ENCODE measurements around the gene MEGF6. TPM values are rescaled to one million over a fixed set of nuclear protein-coding genes. Genes with fewer than 3 reads are reported as not detected.

MEGF6 gene
- total RNA-seq, 5 donors from 2014 or later (not counting 1 experiment from before 2014, with no cell fraction given), result 63.3 to 213 (median 193) TPM

DNA sequence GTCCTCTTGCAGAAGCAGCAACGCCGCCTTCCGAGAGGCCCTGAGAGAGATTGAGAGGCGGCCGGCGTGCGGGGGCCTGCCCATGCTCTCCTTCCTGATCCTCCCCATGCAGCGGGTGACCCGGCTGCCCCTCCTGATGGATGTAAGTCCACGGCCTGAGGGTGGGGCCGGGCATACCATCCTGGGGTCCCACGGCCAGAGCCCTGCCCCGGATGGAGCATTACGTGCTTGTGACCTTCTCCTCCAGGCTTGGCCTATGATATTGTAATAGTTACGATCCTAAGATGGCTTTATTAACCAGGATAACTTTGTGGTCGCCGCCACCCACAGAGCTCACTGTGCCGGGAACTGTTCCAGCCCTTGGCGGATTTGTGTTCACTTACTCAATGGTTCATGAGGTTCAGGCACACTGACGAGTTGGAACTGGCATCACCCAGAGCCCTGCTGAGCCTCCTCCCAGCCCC, 137.9 kb downstream of the MEGF6 start:
- Histone ChIP-seq H3K36me3 (ENCODE audit: control insufficient read depth in 2 of 2, extremely low read depth in 1 of 2, insufficient read depth in 1 of 2, low read length in 1 of 2) (no peaks in the 10 kb centered on the region), H3K4me1 (ENCODE audit: control insufficient read depth in 1 of 2, extremely low read depth in 1 of 2, insufficient read depth in 2 of 2, low read length in 2 of 2) (no peaks in the 10 kb centered on the region), H3K27ac (ENCODE audit: low read length) (no peak overlapping the region), H3K4me3 (ENCODE audit: control insufficient read depth in 1 of 2, extremely low read depth in 1 of 2, low read length in 1 of 2) (no peak overlapping the region), H3K9me3 (no peaks in the 10 kb centered on the region), H3K27me3 (replicated peaks in 1 of 2; ENCODE audit: control insufficient read depth in 2 of 2, extremely low read depth in 1 of 2, insufficient read depth in 2 of 2, low read length in 1 of 2) (peaks cover 0 to 25% of the 10 kb centered on the region in 2 experiments)
- Mint-ChIP-seq H3K27me3 (peaks cover 3% of the 10 kb centered on the region in 2 donors), H3K4me3 (no peak overlapping the region), H3K36me3 (no peaks in the 10 kb centered on the region), H3K27ac (no peak overlapping the region), H3K4me1 (no peaks in the 10 kb centered on the region), H3K9me3 (no peaks in the 10 kb centered on the region)
- POLR2A ChIA-PET, result no interaction called here
- no peak for ATAC-seq (replicated peaks in 1 of 4)
- CTCF ChIA-PET, result no interaction called here
- WGBS (ENCODE audit: insufficient coverage), result 85% methylated on average over 6 of the region's 20 CpGs
- DNase-seq, result no peak

DNA sequence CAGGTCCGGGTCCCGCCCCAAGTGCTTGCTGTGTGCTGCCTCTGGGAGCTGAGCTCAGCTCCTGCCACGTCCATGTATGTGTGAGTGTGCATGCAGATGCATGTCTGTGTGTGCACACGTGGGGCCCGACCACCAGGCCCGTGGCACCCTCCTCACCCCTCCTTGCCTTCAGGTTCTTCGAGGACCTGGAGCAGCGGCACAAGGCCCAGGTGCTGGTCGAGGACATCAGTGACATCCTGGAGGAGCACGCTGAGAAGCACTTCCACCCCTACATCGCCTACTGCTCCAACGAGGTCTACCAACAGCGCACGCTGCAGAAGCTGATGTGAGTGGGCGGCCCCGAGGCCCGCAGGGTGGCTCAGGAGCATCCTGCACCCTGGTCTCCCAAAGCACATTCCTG, 138.4 kb downstream of the MEGF6 start:
- Mint-ChIP-seq H3K27ac (no peak overlapping the region), H3K4me3 (no peak overlapping the region), H3K27me3 (peaks cover 3% of the 10 kb centered on the region in 2 donors), H3K36me3 (no peaks in the 10 kb centered on the region), H3K9me3 (no peaks in the 10 kb centered on the region), H3K4me1 (no peaks in the 10 kb centered on the region)
- no peaks in the 10 kb centered on the region for H3K9me3 ChIP-seq
- H3K36me3 ChIP-seq (ENCODE audit: control insufficient read depth in 2 of 2, extremely low read depth in 1 of 2, insufficient read depth in 1 of 2, low read length in 1 of 2), result no peaks in the 10 kb centered on the region
- H3K4me1 ChIP-seq (ENCODE audit: control insufficient read depth in 1 of 2, extremely low read depth in 1 of 2, insufficient read depth in 2 of 2, low read length in 2 of 2), result no peaks in the 10 kb centered on the region
- no peak overlapping the region for H3K27ac ChIP-seq (ENCODE audit: low read length)
- ATAC-seq (replicated peaks in 1 of 4) (no peak), DNase-seq (no peak)
- POLR2A ChIA-PET, result no interaction called here
- CTCF ChIA-PET, result interaction anchor here in 1 of 2 donors (0.6 kb wide), 1 partner anchor 1607 kb away, joined by 3 read pairs; no protein-coding TSS in a partner anchor
- 87% methylated on average over 11 of the region's 17 CpGs for WGBS (ENCODE audit: insufficient coverage)
- peaks cover 0 to 25% of the 10 kb centered on the region in 2 experiments for H3K27me3 ChIP-seq (replicated peaks in 1 of 2; ENCODE audit: control insufficient read depth in 2 of 2, extremely low read depth in 1 of 2, insufficient read depth in 2 of 2, low read length in 1 of 2)
- H3K4me3 ChIP-seq (ENCODE audit: control insufficient read depth in 1 of 2, extremely low read depth in 1 of 2, low read length in 1 of 2), result no peak overlapping the region

DNA sequence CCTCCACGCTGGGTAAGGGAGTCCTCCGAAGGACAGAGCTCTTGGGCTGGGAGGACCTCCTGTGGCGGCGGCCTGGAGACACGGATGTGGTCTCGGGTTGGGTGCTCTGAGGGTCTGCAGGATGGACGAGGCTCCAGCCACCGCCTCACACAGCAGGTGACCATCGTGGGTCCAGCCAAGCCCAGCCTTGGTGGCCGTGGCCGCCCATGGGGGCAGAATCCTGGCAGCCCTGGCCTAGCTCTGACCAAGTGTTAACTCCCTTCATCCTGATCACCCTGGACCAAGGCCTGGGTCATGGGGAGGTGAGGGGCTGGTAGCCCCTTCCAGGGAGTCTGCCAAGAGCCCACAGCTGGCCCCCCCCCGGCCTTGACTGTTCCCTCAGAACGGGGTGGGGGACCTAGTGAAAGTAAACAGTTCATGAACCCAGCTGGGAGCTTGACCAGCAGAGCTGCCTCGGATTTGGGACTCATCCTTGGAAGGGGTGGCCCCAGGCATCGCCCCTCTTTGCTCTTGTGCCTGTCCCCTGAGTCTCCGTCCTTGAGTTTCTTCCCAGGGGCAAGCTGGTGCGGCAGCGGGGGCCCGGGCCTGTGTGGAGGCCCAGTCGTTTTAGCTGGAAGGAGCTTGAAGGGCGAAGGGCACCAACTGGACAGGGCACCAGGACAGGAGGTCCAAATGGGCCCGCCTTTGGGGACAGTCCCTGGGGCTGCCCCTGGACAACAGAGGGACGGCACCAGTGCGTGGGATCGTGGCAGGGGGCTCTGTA, 139.0 kb downstream of the MEGF6 start:
- POLR2A ChIA-PET, result no interaction called here
- ATAC-seq (replicated peaks in 1 of 4) (no peak), DNase-seq (no peak)
- no peaks in the 10 kb centered on the region for H3K36me3 ChIP-seq (ENCODE audit: control insufficient read depth in 2 of 2, extremely low read depth in 1 of 2, insufficient read depth in 1 of 2, low read length in 1 of 2)
- H3K4me1 ChIP-seq (ENCODE audit: control insufficient read depth in 1 of 2, extremely low read depth in 1 of 2, insufficient read depth in 2 of 2, low read length in 2 of 2), result no peaks in the 10 kb centered on the region
- WGBS (ENCODE audit: insufficient coverage), result 75% methylated on average over 21 of the region's 25 CpGs
- Mint-ChIP-seq H3K36me3 (no peaks in the 10 kb centered on the region), H3K4me3 (no peak overlapping the region), H3K27ac (no peak overlapping the region), H3K4me1 (no peaks in the 10 kb centered on the region), H3K27me3 (peaks cover 3% of the 10 kb centered on the region in 2 donors), H3K9me3 (no peaks in the 10 kb centered on the region)
- peaks cover 0 to 20% of the 10 kb centered on the region in 2 experiments for H3K27me3 ChIP-seq (replicated peaks in 1 of 2; ENCODE audit: control insufficient read depth in 2 of 2, extremely low read depth in 1 of 2, insufficient read depth in 2 of 2, low read length in 1 of 2)
- H3K9me3 ChIP-seq, result no peaks in the 10 kb centered on the region
- no peak overlapping the region for H3K4me3 ChIP-seq (ENCODE audit: control insufficient read depth in 1 of 2, extremely low read depth in 1 of 2, low read length in 1 of 2)
- CTCF ChIA-PET, result interaction anchor here in 1 of 2 donors (0.6 kb wide), 2 partner anchors 332 to 1606 kb away, joined by 3 read pairs; no protein-coding TSS in a partner anchor
- no peak overlapping the region for H3K27ac ChIP-seq (ENCODE audit: low read length)

DNA sequence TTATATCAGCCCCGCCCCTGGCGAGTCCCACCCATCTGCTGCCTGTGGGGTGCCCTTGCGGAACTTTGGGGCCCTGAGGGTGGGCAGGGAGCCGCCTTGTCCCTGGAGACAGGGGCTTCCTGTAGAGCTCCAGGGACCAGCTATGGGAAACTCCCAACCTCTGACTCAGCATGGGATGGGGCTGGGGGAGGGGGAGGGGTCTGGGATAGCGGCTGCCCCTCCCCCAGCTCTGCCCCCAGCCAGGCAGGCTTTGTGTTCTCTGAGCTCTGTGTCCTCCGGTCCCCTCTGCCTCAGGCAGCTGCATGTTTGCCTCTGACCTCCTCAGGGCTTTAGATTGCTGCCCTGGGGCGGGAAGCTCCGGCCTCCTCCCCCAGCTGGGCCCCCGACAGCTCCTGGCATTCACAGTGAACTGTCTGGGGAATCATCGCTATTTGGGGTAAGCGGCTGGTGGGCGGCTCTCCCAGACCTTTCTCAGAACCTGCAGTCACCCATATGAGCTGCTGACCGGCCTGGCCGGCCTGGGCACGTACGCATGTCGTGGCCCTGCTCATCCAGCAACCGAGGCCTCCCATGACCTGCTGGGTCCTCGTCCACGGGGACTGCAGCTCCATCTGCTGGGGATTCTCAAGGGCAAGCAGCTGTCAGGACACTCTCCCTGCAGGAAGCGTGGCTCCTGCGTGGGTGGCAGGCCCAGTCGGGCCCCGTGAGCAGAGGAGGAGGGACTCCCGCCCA, 139.8 kb downstream of the MEGF6 start:
- H3K27me3 Mint-ChIP-seq, result peaks cover 3 to 5% of the 10 kb centered on the region in 2 donors
- H3K27ac Mint-ChIP-seq, result no peak overlapping the region
- Histone ChIP-seq H3K4me1 (ENCODE audit: control insufficient read depth in 1 of 2, extremely low read depth in 1 of 2, insufficient read depth in 2 of 2, low read length in 2 of 2) (no peaks in the 10 kb centered on the region), H3K27me3 (replicated peaks in 1 of 2; ENCODE audit: control insufficient read depth in 2 of 2, extremely low read depth in 1 of 2, insufficient read depth in 2 of 2, low read length in 1 of 2) (peaks cover 0 to 24% of the 10 kb centered on the region in 2 experiments), H3K9me3 (no peaks in the 10 kb centered on the region), H3K27ac (ENCODE audit: low read length) (no peak overlapping the region), H3K36me3 (ENCODE audit: control insufficient read depth in 2 of 2, extremely low read depth in 1 of 2, insufficient read depth in 1 of 2, low read length in 1 of 2) (no peaks in the 10 kb centered on the region), H3K4me3 (ENCODE audit: control insufficient read depth in 1 of 2, extremely low read depth in 1 of 2, low read length in 1 of 2) (no peak overlapping the region)
- no peak for ATAC-seq (replicated peaks in 1 of 4)
- DNase-seq, result no peak
- ChIA-PET POLR2A (no interaction called here), CTCF (interaction anchor here in 1 of 2 donors (0.6 kb wide), 1 partner anchor 332 kb away, joined by 3 read pairs; no protein-coding TSS in a partner anchor)
- H3K36me3 Mint-ChIP-seq, result no peaks in the 10 kb centered on the region
- H3K9me3 Mint-ChIP-seq, result no peaks in the 10 kb centered on the region
- WGBS (ENCODE audit: insufficient coverage), result 79% methylated on average over 23 of the region's 25 CpGs
- no peaks in the 10 kb centered on the region for H3K4me1 Mint-ChIP-seq
- no peak overlapping the region for H3K4me3 Mint-ChIP-seq

DNA sequence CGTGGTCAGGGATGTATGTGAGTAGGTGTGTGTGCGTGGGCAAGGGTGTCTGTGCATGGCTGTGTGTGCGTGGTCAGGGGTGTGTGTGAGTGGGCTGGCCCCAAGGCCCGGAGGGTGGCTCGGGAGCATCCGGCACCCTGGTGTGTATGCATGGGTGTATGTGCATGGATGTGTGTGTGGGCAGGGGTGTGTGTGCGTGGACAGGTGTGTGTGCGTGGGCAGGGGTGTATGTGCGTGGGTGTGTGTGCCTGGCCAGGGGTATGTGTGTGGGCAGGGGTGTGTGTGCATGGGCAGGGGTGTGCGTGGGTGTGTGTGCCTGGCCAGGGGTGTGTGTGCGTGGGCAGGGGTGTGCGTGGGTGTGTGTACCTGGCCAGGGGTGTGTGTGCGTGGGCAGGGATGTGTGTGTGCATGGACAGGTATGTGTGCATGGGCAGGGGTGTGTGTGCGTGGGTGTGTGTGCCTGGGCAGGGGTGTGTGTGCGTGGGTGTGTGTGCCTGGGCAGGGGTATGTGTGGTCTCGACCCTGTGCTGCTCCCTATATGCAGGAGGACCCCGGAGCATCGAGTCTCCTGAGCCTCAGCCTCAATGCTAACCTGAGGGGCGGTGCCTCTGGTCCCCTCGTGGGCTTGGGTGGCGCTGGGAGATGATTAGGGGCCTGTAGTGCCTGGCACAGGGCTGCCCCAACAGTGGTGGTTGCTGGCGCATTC, 140.5 kb downstream of the MEGF6 start:
- 84% methylated on average over 21 of the region's 22 CpGs for WGBS (ENCODE audit: insufficient coverage)
- DNase-seq (no peak), ATAC-seq (replicated peaks in 1 of 4) (no peak)
- H3K36me3 ChIP-seq (ENCODE audit: control insufficient read depth in 2 of 2, extremely low read depth in 1 of 2, insufficient read depth in 1 of 2, low read length in 1 of 2), result no peaks in the 10 kb centered on the region
- ChIA-PET POLR2A (no interaction called here), CTCF (no interaction called here)
- H3K4me1 ChIP-seq (ENCODE audit: control insufficient read depth in 1 of 2, extremely low read depth in 1 of 2, insufficient read depth in 2 of 2, low read length in 2 of 2), result no peaks in the 10 kb centered on the region
- H3K27ac ChIP-seq (ENCODE audit: low read length), result no peak overlapping the region
- no peak overlapping the region for H3K27ac Mint-ChIP-seq
- no peaks in the 10 kb centered on the region for H3K9me3 ChIP-seq
- H3K4me3 ChIP-seq (ENCODE audit: control insufficient read depth in 1 of 2, extremely low read depth in 1 of 2, low read length in 1 of 2), result no peak overlapping the region
- H3K27me3 ChIP-seq (replicated peaks in 1 of 2; ENCODE audit: control insufficient read depth in 2 of 2, extremely low read depth in 1 of 2, insufficient read depth in 2 of 2, low read length in 1 of 2), result peaks cover 0 to 17% of the 10 kb centered on the region in 2 experiments
- H3K9me3 Mint-ChIP-seq, result no peaks in the 10 kb centered on the region
- peaks cover 0 to 4% (median 1%) of the 10 kb centered on the region in 3 donors for H3K4me1 Mint-ChIP-seq
- H3K4me3 Mint-ChIP-seq, result no peak overlapping the region
- H3K36me3 Mint-ChIP-seq, result no peaks in the 10 kb centered on the region
- H3K27me3 Mint-ChIP-seq, result peaks cover 3 to 5% of the 10 kb centered on the region in 2 donors
